ENCODE data around the gene MAP1A.

GRCh38 chr15:43534897-43535296, 17.5 kb downstream of the MAP1A start:
- no peak for TF ChIP-seq CTCF (IDR thresholded peaks at IDR 0.05)
- no peak for TF ChIP-seq EZH2 (IDR thresholded peaks at IDR 0.05)

Measured in neural progenitor cell (in vitro differentiated cells).